Epidermal melanocyte (primary cell): ENCODE results near the gene NCAPD2.
A peak's percentile ranks its signal among the peaks of the same experiment; 100 is the strongest.
"Not testable (repeated sequence)": the region's sequence is repeated elsewhere in the genome, so short reads cannot be mapped to it uniquely, and the experiment has no call there.

Experiments
- DNase-seq: peaks from one replicate; pipeline ENCODE4 v3.0.0; 2011; ENCODE audit warnings: low spot score; ENCODE audit not compliant: insufficient read length

The NCAPD2 gene

GRCh38 chr12:6463216-6463615 lies 30.7 kb upstream of the NCAPD2 start:
- no peak for DNase-seq

GRCh38 chr12:6463858-6464257 lies 30.0 kb upstream of the NCAPD2 start:
- DNase-seq: no peak

GRCh38 chr12:6464531-6464930 lies 29.4 kb upstream of the NCAPD2 start:
- DNase-seq: no peak

- DNase-seq: peak; percentile 83
Measured at GRCh38 chr12:6465467-6466183, 28.3 kb upstream of the NCAPD2 start.

- no peak for DNase-seq
Measured at GRCh38 chr12:6466184-6466573, 27.7 kb upstream of the NCAPD2 start.

- DNase-seq: not testable (repeated sequence)
Measured at GRCh38 chr12:6466751-6467150, 27.2 kb upstream of the NCAPD2 start.

GRCh38 chr12:6467571-6468282 lies 26.2 kb upstream of the NCAPD2 start:
- DNase-seq: not testable (repeated sequence)

- no peak for DNase-seq
Measured at GRCh38 chr12:6468283-6468575, 25.7 kb upstream of the NCAPD2 start.

- DNase-seq: no peak
Measured at GRCh38 chr12:6469092-6469491, 24.8 kb upstream of the NCAPD2 start.

- DNase-seq: no peak
Measured at GRCh38 chr12:6469609-6470374, 24.1 kb upstream of the NCAPD2 start.

GRCh38 chr12:6470375-6471163 lies 23.3 kb upstream of the NCAPD2 start, which contains the start of gene VAMP1:
Gene VAMP1 (minus strand): TSS chr12:6470677. CDS start chr12:6470531, 146 bp downstream.
- DNase-seq: peak; percentile 97

GRCh38 chr12:6471989-6472360 lies 21.9 kb upstream of the NCAPD2 start:
- no peak for DNase-seq

- no peak for DNase-seq
Measured at GRCh38 chr12:6472491-6472890, 21.4 kb upstream of the NCAPD2 start.

- not testable (repeated sequence) for DNase-seq
Measured at GRCh38 chr12:6475233-6475975, 18.5 kb upstream of the NCAPD2 start.

GRCh38 chr12:6476489-6476888 lies 17.4 kb upstream of the NCAPD2 start:
- peak; percentile 69 for DNase-seq

GRCh38 chr12:6477601-6478377 lies 16.1 kb upstream of the NCAPD2 start:
- not testable (repeated sequence) for DNase-seq

- no peak for DNase-seq
Measured at GRCh38 chr12:6478416-6478815, 15.5 kb upstream of the NCAPD2 start.

- DNase-seq: no peak
Measured at GRCh38 chr12:6488240-6488639, 5.7 kb upstream of the NCAPD2 start.

- DNase-seq: no peak
Measured at GRCh38 chr12:6489449-6489848, 4.5 kb upstream of the NCAPD2 start.

GRCh38 chr12:6490673-6491072 lies 3.2 kb upstream of the NCAPD2 start:
- not testable (repeated sequence) for DNase-seq
